ENCODE results near the gene KNTC1.

GRCh38 chr12:122499991-122500684 is 26.9 kb upstream of the KNTC1 start:
- TF ChIP-seq POLR2A (IDR thresholded peaks at IDR 0.05) = no peak
- no peak for TF ChIP-seq CTCF (IDR thresholded peaks at IDR 0.05)
